ENCODE measurements around the gene SLC41A3.

DNA sequence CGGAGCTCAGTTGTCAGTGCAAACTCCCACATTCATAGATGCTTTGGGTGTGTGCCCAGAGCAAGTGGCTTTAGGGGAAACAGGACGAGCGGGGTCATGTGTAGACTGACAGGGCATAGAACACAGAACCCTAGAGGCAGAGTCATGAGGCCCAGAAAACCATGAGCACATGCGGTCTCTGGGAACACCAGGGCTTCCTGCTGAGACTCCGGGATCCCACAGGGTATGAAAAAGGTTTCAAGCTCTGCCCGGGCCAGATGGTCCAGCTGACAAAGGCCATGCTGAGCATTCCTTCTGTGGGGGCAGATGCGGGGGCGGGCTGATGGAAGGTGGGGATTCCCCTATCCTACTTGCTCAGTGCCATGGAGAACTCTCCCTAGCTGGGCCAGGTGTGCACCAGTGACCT is 70.2 kb downstream of the SLC41A3 start:
- TF ChIP-seq, protein P1, sequence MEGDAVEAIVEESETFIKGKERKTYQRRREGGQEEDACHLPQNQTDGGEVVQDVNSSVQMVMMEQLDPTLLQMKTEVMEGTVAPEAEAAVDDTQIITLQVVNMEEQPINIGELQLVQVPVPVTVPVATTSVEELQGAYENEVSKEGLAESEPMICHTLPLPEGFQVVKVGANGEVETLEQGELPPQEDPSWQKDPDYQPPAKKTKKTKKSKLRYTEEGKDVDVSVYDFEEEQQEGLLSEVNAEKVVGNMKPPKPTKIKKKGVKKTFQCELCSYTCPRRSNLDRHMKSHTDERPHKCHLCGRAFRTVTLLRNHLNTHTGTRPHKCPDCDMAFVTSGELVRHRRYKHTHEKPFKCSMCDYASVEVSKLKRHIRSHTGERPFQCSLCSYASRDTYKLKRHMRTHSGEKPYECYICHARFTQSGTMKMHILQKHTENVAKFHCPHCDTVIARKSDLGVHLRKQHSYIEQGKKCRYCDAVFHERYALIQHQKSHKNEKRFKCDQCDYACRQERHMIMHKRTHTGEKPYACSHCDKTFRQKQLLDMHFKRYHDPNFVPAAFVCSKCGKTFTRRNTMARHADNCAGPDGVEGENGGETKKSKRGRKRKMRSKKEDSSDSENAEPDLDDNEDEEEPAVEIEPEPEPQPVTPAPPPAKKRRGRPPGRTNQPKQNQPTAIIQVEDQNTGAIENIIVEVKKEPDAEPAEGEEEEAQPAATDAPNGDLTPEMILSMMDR (conservative IDR thresholded peaks at IDR 0.05), result no peak
- TF ChIP-seq ZFX (IDR thresholded peaks at IDR 0.05), result no peak

All from C4-2B (cell line).